Fibroblast of skin of left quadriceps (primary cell): ENCODE measurements around the gene ZFYVE21.
"Not testable (repeated sequence)": the region's sequence is repeated elsewhere in the genome, so short reads cannot be mapped to it uniquely, and the experiment has no call there.

Experiments used
- DNase-seq, 2 experiments: peaks; one replicate each; pipeline ENCODE4 v3.0.0-alpha.2; 2013; ENCODE audit warnings: low read depth in 2 of 2

Gene ZFYVE21

DNA sequence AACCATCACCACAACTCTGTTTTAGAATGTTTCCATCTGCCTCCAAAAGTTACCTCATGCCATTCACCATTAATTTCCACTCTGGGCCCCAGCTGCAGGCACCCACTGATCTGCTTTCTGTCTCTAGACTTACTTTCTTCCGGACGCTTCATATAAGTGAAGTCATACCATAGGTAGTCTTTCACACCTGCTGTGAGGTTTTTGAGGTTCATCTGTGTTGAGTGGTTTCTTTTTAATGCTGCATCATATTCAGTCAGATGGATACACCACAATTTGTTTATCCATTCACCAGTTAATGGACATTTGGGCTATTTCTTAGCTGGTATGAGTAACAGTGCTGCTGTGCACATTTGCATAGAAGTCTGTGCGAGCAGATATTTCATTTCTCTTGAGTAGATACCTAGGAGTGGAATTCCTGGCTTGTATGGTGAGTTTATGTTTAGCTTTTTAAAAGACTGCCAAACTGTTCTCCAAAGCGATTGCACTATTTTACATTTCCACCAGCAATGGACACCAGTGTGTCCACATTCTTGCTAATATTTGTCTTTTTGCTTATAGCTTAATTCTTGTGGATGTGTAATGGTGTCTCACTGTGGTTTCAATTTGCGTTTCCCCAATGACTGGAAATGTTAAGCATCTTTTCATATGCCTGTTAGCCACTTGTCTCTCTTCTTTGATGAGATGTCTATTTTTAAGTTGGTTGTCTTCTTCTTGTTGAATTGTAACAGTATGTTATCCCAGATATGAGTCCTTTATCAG lies 48.3 kb downstream of the ZFYVE21 start:
- no peak for DNase-seq

DNA sequence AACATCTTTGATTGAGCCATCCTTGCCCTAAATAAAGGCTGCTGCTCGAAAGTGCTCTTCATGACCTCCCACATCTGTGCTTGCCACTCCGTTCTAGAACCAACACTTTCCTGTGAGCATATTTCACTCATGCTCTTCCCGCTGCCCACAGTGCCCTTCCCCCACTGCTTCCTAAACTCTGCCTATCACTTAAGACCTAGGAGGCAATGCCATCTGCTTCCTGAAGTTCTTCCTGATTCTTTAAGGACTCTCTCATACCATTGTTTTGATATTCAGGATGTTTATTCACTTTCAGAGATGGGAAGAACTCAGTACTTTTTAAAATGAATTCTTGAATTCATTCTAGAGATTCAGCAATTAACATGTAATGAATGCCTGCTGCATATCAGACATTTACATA lies 49.9 kb downstream of the ZFYVE21 start:
- no peak for DNase-seq

- no peak for DNase-seq
Observed at GRCh38 chr14:103767336-103767894, 51.8 kb downstream of the ZFYVE21 start.

GRCh38 chr14:103770500-103770899 lies 54.9 kb downstream of the ZFYVE21 start:
- no peak for DNase-seq

- no peak for DNase-seq
Observed at GRCh38 chr14:103770902-103771301, 55.3 kb downstream of the ZFYVE21 start.

DNA sequence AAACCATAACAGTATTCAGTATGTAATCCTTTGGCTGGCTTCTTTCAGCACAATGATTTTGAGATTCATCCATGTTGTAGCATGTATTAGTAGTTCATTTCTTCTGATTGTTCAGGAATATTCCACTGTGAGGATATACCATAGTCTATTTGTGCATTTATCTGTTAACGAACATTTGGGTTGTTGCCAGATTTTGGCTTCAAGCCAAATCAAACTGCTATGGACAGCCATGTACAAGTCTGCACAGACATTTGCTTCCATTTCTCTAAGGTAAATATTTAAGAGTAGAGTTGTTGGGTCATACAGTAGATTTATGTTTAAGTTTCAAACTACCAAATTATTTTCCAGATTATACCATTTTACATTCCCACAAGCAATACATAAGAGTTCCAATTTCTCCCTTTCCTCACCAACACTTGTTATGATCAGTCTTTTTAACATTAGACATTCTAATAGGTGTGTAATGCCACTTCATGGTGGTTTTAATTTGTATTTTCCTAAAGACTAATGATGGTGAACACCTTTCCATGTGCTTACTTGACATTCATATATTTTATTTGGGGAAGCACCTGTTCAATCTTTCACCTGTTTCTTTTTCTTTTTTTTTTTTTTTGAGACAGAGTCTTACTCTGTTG lies 56.6 kb downstream of the ZFYVE21 start:
- DNase-seq = no peak

DNA sequence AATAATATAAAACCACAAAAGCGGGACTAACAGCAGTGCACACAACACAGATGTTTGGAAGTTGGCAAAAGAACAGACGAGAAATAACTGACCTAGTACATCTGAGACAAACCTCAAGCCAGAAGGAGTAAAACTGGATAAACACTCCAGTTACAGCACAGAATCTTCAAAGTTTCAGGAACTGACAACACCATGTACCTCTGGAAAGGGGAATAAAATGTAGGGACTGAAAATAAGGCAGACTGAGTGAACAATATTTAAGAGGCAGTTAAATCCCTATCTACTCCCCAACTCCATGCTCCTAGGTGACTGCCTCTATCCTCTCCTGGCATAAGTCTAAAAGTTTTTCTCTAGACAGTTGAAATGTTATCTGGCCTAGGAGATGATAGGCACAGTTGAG lies 57.9 kb downstream of the ZFYVE21 start:
- no peak for DNase-seq

- no peak for DNase-seq
Observed at GRCh38 chr14:103775506-103775905, 59.9 kb downstream of the ZFYVE21 start.

- DNase-seq = not testable (repeated sequence)
Observed at GRCh38 chr14:103776319-103776718, 60.7 kb downstream of the ZFYVE21 start.

DNA sequence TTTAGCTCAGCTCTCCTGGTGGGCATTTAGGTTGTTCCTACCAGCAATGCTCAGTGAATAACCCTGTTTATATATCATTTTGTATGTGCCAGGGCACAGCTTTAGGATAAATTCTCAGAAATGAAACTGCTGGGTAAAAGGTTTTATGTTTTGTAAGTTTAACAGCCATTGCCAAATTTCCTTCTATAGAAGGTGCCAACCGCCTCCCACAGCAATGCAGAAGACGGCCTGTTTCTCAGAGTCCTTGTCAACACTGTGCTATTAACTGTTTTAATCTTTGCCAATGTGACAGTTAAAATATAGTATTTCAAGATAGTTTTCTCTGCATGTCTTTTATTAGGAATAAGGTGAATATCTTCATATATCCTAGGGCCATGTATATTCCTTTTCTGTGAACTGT lies 66.8 kb downstream of the ZFYVE21 start:
- DNase-seq = no peak
